ENCODE data around the gene PPM1A.

PPM1A gene

DNA sequence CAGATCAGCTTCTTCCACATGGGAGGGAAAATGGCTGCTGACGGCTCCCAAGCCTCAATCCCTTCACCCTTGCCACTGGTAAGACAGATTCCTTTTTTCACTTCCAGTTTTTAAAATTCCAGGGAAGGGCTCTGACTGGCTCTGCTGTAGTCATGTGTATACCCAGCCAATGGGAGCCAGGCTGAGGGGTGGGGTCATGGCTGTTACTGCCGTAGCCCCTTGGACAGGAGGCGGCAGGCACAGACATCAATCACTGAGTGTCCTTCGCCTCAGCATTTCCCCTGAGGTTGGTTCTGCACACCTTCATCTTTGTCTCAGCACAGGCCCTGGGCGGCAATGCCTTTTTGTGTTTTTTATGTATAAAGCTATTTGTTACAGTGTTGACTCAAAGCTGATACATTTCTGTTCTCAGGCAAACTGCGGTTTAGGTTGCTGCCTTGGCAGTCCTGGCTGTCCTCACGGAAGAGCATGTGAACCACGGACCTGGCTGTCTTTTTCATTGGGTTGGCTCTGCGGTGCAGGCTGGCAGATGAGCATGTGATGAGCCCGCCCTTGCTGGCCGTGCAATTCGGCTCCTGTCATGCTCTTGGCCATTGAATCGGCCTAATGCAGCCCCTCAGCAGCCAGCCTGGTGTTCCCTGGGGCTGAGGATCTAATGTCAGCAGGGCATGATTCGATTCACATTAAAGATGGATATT, 74.3 kb downstream of the PPM1A start:
- no peak for DNase-seq (ENCODE audit: low spot score)

DNA sequence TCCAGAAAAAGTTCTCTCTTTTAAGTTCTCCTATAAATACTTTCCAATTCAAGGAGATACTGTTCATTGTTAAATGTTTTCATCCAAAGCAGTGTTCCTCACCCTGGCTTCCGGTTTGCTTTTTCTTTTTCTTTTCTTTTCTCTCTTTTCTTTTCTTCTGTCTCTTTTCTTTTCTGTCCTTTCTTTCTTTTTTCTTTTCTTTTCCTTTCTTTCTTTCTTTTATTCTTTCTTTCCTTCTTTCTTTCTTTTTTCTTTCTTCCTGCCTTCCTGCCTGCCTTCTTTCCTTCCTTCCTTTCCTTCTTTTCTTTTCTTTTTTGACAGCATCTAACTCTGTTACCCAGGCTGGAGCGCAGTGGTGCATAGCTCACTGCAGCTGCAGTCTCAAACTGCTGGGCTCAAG, 75.8 kb downstream of the PPM1A start:
- no peak for DNase-seq (ENCODE audit: low spot score)

DNA sequence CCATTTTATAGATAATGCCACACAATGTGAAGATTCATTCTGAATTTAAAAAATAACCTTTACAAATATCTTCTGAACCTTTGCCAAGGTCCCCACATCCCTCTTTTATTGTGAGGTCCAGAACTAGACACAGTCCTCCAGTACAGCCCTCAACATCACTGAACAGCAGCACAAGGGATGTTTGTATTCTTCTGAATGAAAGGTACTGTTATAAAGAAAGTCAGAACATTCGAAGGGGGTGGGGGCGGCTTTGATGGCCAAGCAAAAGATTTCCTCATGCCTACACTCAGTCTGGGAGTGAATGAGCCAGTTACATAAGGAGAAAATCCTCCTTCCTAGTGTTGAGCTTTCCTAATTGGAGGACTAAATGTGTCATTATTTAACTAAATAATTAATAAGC, 77.3 kb downstream of the PPM1A start:
- DNase-seq (ENCODE audit: low spot score), result no peak

DNA sequence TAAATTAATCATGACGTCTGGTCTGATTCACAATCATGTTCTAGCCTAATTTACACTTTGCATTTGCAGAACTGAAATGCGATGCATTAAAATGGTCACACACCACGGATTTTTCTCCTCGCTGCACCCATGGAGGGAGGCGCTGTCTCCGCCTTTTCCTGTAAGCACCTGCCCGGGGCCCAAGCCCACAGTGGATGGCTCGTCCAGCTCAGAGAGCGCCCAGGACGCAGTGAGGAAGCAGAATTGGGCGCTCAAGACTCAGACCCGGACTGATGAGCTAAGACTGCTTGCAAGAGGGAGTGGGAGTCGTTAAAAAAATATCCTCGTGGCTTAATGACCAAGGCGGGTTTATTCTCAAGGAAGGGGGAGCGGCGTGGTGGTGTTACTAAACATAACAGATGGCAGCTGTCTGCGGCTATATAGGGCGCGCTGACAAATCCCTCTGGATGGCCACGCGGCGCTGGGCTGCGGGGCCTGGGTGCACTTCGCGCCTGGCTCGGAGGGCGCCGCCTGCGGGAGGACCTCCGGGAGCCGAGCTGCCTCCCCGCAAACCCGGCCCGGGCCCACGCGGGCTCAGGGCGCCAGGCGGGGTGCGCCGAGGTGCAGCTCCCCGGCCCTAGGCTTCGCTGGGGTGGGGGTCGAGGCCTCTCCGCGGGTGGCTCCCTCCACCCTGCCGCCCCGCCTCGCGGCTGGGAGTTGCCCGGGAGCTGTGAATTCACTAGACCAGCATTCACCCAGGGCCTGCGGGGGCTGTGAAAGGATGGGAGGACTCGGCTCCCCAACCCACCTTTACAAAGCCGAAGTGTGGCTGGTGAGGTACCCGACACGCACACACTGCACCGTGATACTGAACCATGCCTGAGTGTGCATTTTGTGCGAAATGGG, 78.7 kb downstream of the PPM1A start:
- DNase-seq (ENCODE audit: low spot score), result peak; percentile 25

DNA sequence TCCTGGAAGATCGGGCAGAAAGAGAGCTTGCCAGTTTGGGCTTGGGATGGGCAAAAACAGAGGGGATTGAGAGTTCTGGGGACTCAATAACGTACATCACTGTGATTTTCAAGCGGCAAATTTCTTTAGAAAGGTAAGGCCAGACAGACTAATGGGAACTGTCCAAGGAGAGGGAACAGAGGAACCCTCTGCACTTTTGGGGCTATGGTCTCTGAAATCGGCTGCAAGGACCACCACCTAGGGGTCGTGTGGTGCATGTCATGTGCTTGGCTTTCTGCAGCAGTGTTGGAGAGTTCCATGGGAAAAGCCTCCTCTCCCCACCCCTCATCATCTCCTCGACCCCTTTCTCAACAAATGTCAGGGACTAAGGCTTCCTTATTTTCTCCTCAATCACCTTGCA, 79.6 kb downstream of the PPM1A start:
- DNase-seq (ENCODE audit: low spot score), result no peak

DNA sequence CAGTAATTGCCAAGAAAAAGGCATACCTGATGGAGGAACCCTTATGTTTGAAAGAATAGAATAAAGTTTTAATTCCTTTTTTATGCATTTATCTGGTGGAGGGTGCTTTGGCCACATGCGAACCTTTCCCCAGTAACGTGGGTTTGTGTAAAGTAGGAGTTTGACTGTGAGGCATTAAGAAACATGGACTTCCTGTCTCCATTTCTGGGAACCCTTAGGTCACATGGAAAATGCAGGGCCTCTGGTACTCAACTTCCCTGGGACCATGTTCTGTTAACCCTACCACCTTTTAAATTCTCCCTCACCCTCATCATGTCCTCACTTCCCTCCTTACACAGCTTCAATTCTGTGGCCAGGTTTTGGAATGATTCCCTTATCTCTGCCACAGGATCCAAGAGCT, 80.3 kb downstream of the PPM1A start:
- DNase-seq (ENCODE audit: low spot score), result no peak

DNA sequence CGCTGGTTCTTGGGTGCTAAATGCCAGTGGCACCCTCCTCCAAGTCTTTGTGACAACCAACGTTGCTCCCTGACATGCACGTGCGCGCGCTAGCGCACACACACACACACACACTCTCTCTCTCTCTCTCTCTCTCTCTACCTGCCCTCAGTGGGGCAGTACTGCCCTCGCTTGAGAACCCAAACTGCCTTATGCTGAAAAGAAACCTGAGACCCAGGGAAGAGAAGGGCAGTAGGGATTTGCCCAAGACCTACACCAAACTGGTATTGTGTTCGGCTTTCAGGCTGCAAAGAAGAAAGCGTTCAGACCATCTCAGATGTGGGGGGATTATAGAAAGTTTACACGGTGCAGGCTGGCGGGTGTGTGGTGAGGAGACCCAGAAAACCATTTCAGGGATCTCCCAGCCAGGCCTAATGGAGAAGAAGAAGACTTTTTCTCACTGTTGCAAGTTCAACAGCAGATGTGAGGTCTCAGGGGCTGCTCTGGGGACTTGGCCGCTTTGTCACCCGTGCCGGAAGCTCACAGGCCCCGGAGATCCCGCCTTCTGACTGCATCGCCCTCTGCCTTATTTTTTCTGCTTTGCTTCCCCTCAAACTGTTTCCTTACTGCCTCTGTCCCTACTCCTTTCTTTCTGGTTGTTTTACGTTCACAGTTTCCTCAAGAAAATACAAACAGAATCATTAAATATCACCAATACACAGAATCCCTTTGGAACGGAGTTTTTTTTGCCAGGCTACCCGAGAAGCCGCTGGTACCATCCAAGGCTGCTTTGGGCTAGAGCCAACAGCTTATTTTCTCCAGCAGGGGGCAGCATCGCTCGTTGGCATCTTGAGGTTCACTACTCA, 82.4 kb downstream of the PPM1A start:
- peak; percentile 61 for DNase-seq (ENCODE audit: low spot score)

DNA sequence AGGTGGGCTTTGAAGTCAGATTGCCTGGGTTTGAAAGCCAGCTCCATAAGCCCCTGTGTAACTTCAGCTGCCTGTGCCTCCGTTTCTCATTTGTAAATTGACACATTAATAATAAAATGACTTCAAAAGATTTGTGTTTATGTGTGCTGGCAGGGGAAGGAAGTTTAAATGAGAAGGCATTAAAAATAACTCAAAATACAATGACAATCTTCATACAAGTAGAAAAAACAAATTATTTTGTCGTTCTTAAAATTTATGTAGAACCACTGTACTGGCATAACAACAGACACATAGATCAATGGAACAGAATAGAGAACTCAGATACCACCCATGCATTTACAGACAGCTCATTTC, 83.0 kb downstream of the PPM1A start:
- DNase-seq (ENCODE audit: low spot score), result no peak

DNA sequence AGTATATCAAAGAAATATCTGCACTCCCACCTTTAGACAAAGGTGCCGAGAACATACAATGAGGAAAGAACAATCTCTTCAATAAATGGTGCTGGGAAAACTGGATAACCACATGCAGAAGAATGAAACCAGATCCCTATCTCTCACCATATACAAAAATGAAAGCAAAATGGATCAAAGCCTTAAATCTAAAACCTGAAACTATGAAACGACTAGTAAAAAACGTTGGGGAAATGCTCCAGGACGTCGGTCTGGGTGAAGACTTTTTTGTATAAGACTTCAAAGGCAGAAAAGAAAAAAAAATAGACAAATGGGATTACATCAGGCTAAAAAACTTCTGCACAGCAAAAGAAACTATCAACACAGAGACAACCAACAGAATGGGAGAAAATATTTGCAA, 83.8 kb downstream of the PPM1A start:
- no peak for DNase-seq (ENCODE audit: low spot score)

DNA sequence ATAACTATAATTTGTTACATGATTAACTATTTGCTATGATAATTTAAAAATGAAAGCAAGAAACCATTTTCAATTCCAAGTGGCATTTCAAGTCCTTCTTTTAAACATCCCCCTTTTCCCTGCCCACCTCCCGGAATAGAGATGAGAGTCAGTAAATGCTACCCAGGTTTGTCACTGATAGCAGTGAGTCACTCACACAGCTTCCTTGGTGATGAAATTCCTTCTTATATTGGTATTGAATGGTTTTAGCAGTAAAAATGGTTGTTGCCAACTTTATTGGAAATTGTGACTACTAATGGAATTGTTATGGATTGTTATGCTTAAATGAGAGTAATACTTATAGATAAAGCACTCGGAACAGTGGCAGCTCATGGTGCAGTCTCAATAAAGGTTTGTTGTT, 90.5 kb downstream of the PPM1A start:
- DNase-seq (ENCODE audit: low spot score), result no peak

DNA sequence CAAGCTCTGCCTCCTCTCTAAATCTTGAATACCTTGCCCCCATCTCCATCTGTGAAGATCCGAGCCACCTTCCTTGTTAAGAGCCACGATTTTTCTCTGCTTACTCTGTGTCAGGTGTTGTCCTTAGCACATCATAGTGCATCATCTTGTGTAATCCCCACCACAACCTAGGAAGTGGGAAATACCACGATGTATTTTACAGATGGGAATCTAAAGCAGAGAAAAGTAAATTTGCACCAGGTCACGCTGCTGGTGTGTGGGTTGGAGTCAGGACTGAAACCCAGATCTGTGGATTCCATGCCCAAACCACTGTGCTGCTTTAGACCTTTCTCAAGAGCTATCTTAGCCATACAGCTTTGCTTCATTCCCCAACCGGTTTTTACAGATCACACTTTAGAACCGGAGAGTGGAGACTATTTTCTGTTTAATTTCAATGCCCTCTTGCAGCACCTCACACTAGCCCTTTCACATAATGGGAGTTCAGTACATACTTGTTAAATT, 94.6 kb downstream of the PPM1A start:
- no peak for DNase-seq (ENCODE audit: low spot score)

DNA sequence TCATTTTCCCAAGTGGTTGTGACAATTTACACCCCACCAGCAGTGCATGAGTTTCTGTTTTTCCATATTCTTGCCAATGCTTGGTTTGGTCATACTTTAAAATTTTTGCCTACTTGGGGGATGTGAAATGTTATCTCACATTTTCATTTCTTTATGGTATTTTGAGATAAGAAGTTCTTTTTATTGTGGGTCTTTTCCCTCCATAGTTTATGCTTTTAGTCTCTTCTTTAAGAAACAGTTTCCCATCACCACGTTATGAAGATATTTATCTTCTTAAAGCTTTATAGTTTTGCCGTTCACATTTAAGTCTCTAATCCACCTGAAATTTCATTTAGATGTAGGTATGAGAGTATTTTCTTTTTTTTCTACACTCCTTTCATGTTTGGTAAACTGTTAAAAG, 95.7 kb downstream of the PPM1A start:
- DNase-seq (ENCODE audit: low spot score), result no peak

DNA sequence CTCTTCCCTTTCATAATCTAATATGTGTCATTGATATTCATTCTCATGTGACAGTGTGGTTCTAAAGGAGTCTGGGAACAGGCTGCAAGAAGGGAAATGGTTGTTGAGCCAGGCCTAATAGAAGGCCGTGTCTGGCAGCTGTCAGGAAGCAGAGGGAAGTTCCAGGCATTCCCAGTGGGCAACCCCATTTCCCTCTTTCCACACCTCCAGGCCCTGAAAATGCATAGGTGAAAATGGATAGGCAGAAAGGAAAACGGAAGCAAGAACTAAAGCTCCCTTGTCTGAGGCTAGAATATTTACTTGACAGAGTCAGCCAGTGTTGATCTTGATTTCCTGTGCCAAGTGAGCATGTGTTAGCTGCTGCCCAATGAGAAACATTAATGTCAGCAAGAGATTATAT, 97.7 kb downstream of the PPM1A start:
- no peak for DNase-seq (ENCODE audit: low spot score)

DNA sequence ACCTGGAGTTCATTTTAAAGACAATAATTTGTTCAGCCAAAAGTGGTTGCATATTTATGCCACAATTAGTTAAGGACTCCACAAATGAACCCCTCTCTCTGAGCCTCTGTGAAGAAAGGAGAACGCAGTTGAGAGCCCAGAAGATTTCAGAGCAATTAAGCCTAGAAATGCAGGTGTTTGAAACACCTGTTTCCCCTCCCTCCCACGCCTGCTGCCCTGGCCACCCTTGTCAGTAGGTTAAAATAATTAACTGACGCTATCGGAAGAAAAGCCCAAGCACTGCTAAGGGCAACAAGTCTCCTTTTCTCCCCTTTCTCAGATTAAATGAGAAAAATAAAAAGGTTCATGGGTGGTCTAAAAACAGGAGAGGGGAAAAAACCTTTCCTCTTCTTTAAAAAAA, 99.2 kb downstream of the PPM1A start:
- no peak for DNase-seq (ENCODE audit: low spot score)

All from LoVo (cell line).